ELF-1 (cell line): ENCODE results near the gene EEIG1.

Source experiments
- DNase-seq: peaks from one replicate; pipeline ENCODE4 v3.0.0-alpha.2; 2016; ENCODE audit warnings: low read depth, low spot score

Gene EEIG1

DNA sequence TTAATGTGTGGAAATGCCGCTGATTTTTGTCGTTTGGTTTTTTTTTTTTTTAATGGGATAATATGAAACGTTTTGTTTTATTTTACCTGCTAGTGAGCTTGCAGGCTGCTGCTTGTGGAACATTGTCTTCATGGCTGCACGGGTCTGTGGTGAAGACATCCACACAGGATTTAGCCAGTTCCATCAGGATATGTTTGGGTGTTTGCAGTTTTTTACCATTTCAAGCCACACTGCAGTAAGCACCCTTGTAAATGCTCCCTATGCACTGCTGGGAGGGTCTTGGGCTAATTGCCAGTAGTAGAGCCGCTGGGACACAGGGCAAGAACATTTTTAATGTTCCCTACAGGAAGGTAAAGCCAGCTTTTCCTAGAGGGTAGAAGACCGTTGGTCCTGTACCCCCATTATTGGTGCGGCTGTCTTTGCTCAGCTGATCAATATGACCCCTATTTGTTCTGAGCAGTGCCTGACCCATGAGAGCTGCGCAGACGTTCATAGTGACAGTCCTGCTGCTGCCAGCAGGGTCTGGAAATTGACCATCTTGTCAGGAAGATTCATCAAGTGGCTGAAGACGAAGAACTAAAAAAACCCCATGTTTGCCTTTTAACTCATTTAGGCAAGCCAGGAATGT is 20.5 kb upstream of the EEIG1 start:
- no peak for DNase-seq

- DNase-seq, result no peak
These were observed 18.7 kb upstream of the EEIG1 start for GRCh38 chr9:127999461-127999860.

- DNase-seq, result no peak
These were observed 12.9 kb upstream of the EEIG1 start for GRCh38 chr9:127993721-127994120.

DNA sequence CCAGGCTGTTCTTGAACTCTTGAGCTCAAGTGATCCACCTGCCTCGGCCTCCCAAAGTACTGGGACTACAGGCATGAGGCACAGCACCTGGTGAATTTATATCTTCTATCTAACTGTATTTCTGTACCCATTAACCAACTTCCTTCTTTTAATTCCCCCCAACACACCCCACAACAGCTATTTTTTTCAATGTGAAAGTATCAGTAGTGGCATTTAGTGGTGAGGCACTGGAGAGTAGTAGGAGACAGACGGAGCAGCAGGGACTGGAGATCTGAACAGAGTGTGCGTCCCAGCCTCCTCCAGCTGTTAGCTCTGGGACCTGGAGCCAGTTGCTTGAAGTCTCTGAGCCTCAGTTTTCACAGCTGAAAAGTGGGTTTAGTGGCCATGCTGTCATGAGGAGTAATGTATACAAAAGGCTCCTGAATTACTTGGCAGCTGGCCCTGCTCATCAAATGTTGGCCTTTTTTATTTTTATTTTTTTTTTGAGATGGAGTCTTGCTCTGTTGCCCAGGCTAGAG is 11.0 kb upstream of the EEIG1 start:
- no peak for DNase-seq

DNA sequence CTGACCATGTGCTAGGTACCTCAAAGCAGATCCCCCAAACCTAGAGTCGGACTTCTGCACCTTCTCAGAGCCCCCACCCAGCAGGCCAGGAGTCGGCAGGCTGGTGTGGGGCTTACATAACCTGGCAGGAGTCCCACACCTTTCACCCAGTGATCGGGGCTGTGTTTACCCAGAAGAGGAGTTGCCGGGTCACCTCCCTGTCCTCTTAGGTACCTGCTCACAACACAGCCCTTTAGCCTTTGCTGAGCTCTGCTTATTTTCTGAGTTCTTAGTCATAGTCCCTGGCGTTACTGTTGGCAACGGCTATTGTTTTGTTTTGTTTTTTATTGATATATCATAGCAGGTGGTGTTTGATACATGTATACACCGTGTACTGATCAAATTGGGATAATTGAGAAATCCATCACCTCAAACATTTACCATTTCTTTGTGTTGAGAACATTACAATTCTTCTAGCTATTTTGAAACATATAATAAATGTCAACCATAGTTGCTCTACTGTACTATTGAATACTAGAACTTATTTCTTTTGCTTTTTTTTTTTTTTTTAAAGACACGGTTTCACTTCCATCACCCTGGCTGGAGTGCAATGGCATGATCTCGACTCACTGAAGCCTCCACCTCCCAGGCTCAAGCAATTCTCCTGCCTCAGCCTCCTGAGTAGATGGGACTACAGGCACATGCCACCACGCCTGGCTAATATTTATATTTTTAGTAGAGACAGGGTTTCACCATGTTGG is 10.4 kb upstream of the EEIG1 start:
- no peak for DNase-seq

DNA sequence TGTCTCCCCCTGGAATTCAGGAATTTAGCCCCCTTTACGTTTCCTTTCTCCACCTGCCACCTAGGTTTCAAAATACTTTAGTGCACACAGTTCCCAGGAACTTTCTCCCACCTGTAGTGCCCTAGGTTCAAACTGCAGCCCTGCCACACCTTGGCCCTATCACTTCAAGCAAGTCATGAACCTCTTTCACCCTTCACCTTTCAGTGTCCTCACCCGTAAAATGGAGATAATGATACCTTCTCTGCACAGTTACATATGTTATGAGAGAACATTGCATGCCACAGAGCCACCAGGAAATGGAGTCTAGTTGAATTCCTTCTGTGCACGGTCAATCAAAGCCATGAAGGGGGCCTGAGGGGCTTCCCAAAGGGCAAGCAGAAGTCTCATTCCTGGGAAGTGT is 9.8 kb upstream of the EEIG1 start:
- no peak for DNase-seq

GRCh38 chr9:127989094-127989493 is 8.3 kb upstream of the EEIG1 start:
- DNase-seq, result no peak

- no peak for DNase-seq
These were observed 6.4 kb upstream of the EEIG1 start for GRCh38 chr9:127987103-127987614.

GRCh38 chr9:127985011-127985410 is 4.2 kb upstream of the EEIG1 start:
- DNase-seq, result no peak

GRCh38 chr9:127983847-127984289 is 3.1 kb upstream of the EEIG1 start:
- no peak for DNase-seq

- DNase-seq, result no peak
These were observed 2.1 kb upstream of the EEIG1 start for GRCh38 chr9:127982912-127983311.

DNA sequence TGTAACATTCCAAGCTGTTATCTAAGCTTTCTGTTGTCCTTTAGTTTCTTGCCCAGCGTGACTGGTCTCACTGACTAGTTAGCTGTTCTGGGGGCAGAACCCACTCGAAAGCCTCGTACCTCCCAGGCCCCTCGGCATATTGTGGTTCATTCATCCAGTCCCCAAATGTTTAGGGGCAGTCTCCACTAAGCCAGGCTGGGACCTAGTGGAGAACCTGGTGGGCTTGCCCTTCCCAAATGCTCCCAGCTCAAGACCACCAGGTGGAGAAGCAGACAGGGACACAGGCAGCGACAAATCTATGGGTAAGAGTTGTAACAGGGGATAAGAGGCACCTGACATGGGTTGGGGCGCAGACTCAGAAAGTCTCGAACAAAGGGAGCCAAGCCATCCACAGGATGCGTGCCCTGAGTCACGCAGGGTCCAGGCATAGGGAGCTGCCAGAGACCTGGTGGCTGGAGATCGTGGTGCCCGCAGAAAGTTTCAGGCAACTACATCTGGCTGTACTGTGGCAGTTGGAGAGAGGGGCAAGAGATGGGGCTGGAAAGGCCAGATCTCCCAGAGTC is 851 bp upstream of the EEIG1 start:
- no peak for DNase-seq

DNA sequence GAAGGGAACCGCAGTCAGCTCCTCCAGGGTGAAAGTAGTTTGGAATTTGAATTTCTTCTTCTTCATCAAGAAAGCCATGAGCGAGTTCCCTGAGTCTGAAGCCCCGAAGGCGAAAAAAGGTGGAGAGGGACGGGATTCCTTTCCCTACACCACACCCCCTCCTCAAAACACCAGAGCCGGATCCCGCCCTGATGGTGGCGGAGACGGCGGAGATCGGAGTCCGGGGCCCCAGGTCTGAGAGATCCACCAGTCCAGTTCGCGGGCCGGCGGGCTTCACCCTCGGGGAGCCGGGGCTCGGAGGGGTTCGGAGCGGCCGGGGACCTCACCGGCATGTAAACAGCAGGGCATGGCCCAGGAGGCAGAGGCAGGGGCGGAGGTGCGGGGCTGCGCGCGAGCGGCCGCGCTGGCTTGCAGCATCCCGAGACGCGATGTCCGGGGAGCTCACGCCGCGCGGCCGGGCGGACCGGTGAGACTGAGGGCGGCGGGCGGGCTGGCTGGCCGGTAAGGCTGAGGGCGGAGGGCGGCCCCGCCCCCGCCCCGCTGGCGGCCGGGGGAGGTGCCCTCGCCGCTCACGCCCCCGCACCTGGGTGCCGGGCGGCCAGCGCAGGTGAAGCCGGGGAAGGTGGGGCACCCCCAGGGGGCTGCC is 606 bp downstream of the EEIG1 start:
- DNase-seq, result peak; percentile 69

- DNase-seq, result peak; percentile 82
These were observed 1.3 kb downstream of the EEIG1 start for GRCh38 chr9:127979333-127980059.

DNA sequence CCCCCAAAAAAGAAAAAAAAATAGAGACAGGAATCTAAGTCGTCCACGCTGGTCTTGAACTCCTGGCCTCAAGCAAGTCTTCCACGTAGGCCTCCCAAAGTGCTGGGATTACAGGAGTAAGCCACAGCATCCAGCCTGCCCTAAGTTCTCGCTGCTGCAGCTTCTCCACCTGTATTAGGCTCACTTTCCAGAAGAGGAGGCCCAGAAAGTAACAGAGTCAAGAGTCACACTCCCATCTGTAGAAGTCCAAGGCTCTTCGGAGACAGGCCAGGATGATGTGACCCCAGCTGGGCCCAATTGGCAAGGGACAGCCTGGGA is 1.8 kb downstream of the EEIG1 start:
- DNase-seq, result no peak

- DNase-seq, result peak; percentile 91
These were observed 2.7 kb downstream of the EEIG1 start for GRCh38 chr9:127977884-127978647.

GRCh38 chr9:127977009-127977883 is 3.5 kb downstream of the EEIG1 start:
- DNase-seq, result no peak

DNA sequence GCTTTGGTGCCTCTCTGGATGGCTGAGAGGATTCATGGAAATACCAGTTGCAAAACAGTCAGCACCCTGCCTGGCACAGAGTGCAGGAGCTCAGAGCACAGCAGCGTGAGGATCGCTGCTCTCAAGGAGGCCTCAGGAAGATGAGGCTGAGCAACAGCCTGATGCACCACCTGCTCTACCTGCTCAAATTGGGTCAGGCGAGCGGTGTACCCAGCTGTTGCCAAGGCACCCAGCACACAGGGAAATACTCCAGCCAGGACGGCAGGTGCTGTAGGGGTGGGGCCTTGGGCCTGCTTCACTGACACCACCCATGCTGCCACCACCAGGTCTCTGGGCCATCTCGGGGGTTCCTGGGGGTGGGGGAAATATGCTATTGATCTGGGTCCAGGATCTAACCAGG is 4.3 kb downstream of the EEIG1 start:
- DNase-seq, result no peak

DNA sequence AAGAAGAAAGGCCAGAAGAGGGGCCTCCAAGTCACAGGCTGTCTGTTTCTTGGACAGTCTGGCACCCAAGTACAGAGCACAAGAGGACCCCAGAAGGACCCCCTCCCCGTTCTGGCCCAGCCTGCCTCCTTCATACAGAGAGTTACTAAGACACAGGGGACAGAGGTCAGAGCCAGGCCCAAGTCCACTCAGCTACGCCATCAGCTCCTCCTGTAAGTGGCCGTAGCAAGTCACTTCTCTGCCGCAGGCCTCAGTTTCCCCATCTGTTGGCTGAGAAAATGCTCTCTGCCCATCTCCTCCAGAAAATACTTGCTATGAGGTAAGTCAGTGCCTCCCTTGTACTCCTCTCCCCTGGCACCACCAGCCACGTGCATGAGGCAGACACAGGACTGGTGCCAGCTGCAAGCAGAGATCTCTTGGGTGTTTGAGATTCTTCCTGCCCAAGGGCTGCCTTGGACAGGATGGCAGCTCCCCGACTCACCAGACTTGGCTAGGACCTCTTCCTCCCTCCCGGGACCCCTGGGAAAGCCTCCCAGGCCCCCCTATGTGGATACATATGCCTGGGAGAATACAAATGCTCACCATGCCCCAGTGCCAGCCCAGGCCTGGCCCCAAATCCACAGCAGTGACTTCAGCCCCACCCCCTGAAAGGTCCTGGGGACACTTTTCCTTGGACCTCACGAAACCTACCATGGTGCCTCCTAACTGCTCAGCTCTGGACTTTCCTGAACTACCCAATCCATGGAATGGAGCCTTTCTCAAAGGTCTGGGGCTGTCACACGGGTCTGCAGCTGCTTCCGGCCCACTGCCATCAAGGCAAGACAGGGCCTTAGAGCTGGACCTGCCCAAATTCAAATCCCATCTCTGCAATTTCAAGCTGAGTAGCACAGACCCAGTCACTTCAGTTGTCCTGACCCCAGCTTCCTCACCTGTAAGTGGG is 5.1 kb downstream of the EEIG1 start:
- no peak for DNase-seq
